MCF 10A (cell line): Measurements from ENCODE around the gene CSRNP3. TPM values are rescaled to one million over a fixed set of nuclear protein-coding genes. Genes with fewer than 3 reads are reported as not detected.

Experiments
- BruUV-seq: library from RNA; stranded (reverse); fragments of 400-500 nt; replicated peaks from 2 replicates; lab custom pipeline; 2021; lab: Mats Ljungman, UMichigan
- CTCF ChIA-PET: fragments of 300-600 bp; sonication (Branson Sonifier 250); formaldehyde crosslinking; extraction: SDS; loops from one replicate; lab custom pipeline; 2021; ENCODE audit warnings: antibody characterized with exemption, inconsistent platforms; lab: Yijun Ruan, JAX
- POLR2A ChIA-PET: fragments of 300-600, 350-650 bp; sonication (Branson Sonifier 250); formaldehyde crosslinking; extraction: SDS; loops from one replicate; lab custom pipeline; 2020; ENCODE audit warnings: antibody characterized with exemption, inconsistent platforms; lab: Yijun Ruan, JAX
- DNase-seq: peaks from one replicate; pipeline ENCODE4 v3.0.0-alpha.2; 2018; ENCODE audit not compliant: unreplicated experiment
- H3K27ac Mint-ChIP-seq: one replicate; pipeline ENCODE4 v1.8.0; 2022; ENCODE audit warnings: mild to moderate bottlenecking, low read depth, mixed read lengths; ENCODE audit not compliant: unreplicated experiment
- H3K27me3 Mint-ChIP-seq: one replicate; pipeline ENCODE4 v1.8.0; 2022; ENCODE audit warnings: mixed read lengths; ENCODE audit not compliant: insufficient read depth, unreplicated experiment
- H3K36me3 Mint-ChIP-seq: one replicate; pipeline ENCODE4 v1.8.0; 2022; ENCODE audit warnings: mild to moderate bottlenecking, moderate library complexity, mixed read lengths; ENCODE audit not compliant: insufficient read depth, unreplicated experiment
- H3K4me1 Mint-ChIP-seq: one replicate; pipeline ENCODE4 v1.8.0; 2022; ENCODE audit warnings: mixed read lengths; ENCODE audit not compliant: insufficient read depth, unreplicated experiment
- H3K4me3 Mint-ChIP-seq: one replicate; pipeline ENCODE4 v1.8.0; 2022; ENCODE audit warnings: mild to moderate bottlenecking, moderate library complexity, mixed read lengths; ENCODE audit not compliant: unreplicated experiment
- H3K9me3 Mint-ChIP-seq: one replicate; pipeline ENCODE4 v1.8.0; 2022; ENCODE audit warnings: mixed read lengths; ENCODE audit not compliant: unreplicated experiment
- CTCF ChIP-seq: fragments of 200-600 bp; IDR thresholded peaks from one replicate; pipeline ENCODE4 v1.8.0; 2022; ENCODE audit warnings: antibody characterized with exemption, mild to moderate bottlenecking; ENCODE audit not compliant: unreplicated experiment
- intact Hi-C: fragments of 100-400 bp; cut with micrococcal nuclease; formaldehyde crosslinking; loops from 2 replicates; pipeline ENCODE4 v1.14.1; 2022
- total RNA-seq: library from RNA; stranded (reverse); gene quantifications from 2 replicates; pipeline ENCODE4 v1.2.3, GENCODE V29; 2022

CSRNP3 gene
- total RNA-seq, 1 experiment from 2014 or later: 0.33 TPM

- no peak for TF ChIP-seq CTCF
- intact Hi-C loops: no loop called here
- H3K27ac Mint-ChIP-seq: no peak overlapping the region
These were observed 218.0 kb downstream of the CSRNP3 start for GRCh38 chr2:165687426-165688002.

GRCh38 chr2:165691615-165692014 lies 222.1 kb downstream of the CSRNP3 start:
- DNase-seq: peak; percentile 19
- no peaks in the 10 kb centered on the region for H3K9me3 Mint-ChIP-seq
- H3K27me3 Mint-ChIP-seq: peaks cover 22% of the 10 kb centered on the region
- intact Hi-C loops: no loop called here
- no TSS peak for BruUV-seq
- no peaks in the 10 kb centered on the region for H3K4me1 Mint-ChIP-seq
- TF ChIP-seq CTCF: no peak
- no peaks in the 10 kb centered on the region for H3K36me3 Mint-ChIP-seq
- H3K27ac Mint-ChIP-seq: no peak overlapping the region
- ChIA-PET CTCF (interaction anchor here (0.6 to 3.8 kb wide), 4 partner anchors 182 to 290 kb away, joined by 3 to 13 read pairs (median 3); no protein-coding TSS in a partner anchor), POLR2A (interaction anchor here (0.6 kb wide), 1 partner anchor 101 kb away, joined by 4 read pairs; no protein-coding TSS in a partner anchor)
- H3K4me3 Mint-ChIP-seq: no peak overlapping the region

More at GRCh38 chr2:165687426-165688002, 218.0 kb downstream of the CSRNP3 start:
- no TSS peak for BruUV-seq
- Mint-ChIP-seq H3K4me1 (no peaks in the 10 kb centered on the region), H3K27me3 (peaks cover 25% of the 10 kb centered on the region), H3K4me3 (no peak overlapping the region), H3K36me3 (no peaks in the 10 kb centered on the region), H3K9me3 (no peaks in the 10 kb centered on the region)
- no peak for DNase-seq
- POLR2A ChIA-PET: interaction anchor here (0.8 to 1.6 kb wide), 2 partner anchors 12 to 23 kb away, joined by 3 to 5 read pairs; no protein-coding TSS in a partner anchor
- CTCF ChIA-PET: no interaction called here

GRCh38 chr2:165692906-165693305 lies 223.4 kb downstream of the CSRNP3 start:
- H3K9me3 Mint-ChIP-seq: no peaks in the 10 kb centered on the region
- DNase-seq: no peak
- CTCF ChIA-PET: interaction anchor here (0.6 to 3.8 kb wide), 2 partner anchors 67 to 291 kb away, joined by 4 to 13 read pairs; no protein-coding TSS in a partner anchor
- BruUV-seq: no TSS peak
- no peak overlapping the region for H3K4me3 Mint-ChIP-seq
- intact Hi-C loops: no loop called here
- no peaks in the 10 kb centered on the region for H3K4me1 Mint-ChIP-seq
- no peaks in the 10 kb centered on the region for H3K36me3 Mint-ChIP-seq
- no peak overlapping the region for H3K27ac Mint-ChIP-seq
- POLR2A ChIA-PET: no interaction called here
- no peak for TF ChIP-seq CTCF
- H3K27me3 Mint-ChIP-seq: peaks cover 23% of the 10 kb centered on the region

- Mint-ChIP-seq H3K9me3 (no peaks in the 10 kb centered on the region), H3K36me3 (no peaks in the 10 kb centered on the region), H3K4me3 (no peak overlapping the region), H3K4me1 (no peaks in the 10 kb centered on the region), H3K27me3 (peaks cover 25% of the 10 kb centered on the region), H3K27ac (no peak overlapping the region)
- CTCF ChIA-PET: interaction anchor here (0.6 to 3.8 kb wide), 4 partner anchors 13 to 645 kb away, joined by 3 to 13 read pairs (median 6); no protein-coding TSS in a partner anchor
- intact Hi-C loops: no loop called here
- no peak for TF ChIP-seq CTCF
- POLR2A ChIA-PET: interaction anchor here (0.7 kb wide), 1 partner anchor 99 kb away, joined by 3 read pairs; no protein-coding TSS in a partner anchor
- no peak for DNase-seq
- BruUV-seq: no TSS peak
These were observed 224.3 kb downstream of the CSRNP3 start for GRCh38 chr2:165693838-165694237.
